HG03175 (cell line): ENCODE results near the gene AMER2.
A peak's percentile ranks its signal among the peaks of the same experiment; 100 is the strongest.
"Not testable (repeated sequence)": the region's sequence is repeated elsewhere in the genome, so short reads cannot be mapped to it uniquely, and the experiment has no call there.

Experiments
- ATAC-seq: cut with Tn5 transposase; IDR thresholded peaks from one replicate; pipeline ENCODE4 v1.9.1; 2021; ENCODE audit warnings: mild to moderate bottlenecking, moderate library complexity; ENCODE audit not compliant: unreplicated experiment

AMER2 gene

GRCh38 chr13:25181597-25181996, 9.5 kb upstream of the AMER2 start:
- ATAC-seq: peak; percentile 9

GRCh38 chr13:25180775-25181537, 8.9 kb upstream of the AMER2 start:
- peak; percentile 83 for ATAC-seq

GRCh38 chr13:25179832-25180774, 8.0 kb upstream of the AMER2 start:
- ATAC-seq: no peak

GRCh38 chr13:25179011-25179410, 6.9 kb upstream of the AMER2 start:
- no peak for ATAC-seq

GRCh38 chr13:25178070-25178469, 6.0 kb upstream of the AMER2 start:
- ATAC-seq: no peak

- no peak for ATAC-seq
Measured at GRCh38 chr13:25177636-25178035, 5.5 kb upstream of the AMER2 start.

GRCh38 chr13:25177012-25177411, 4.9 kb upstream of the AMER2 start:
- ATAC-seq: no peak

GRCh38 chr13:25175431-25175830, 3.3 kb upstream of the AMER2 start:
- no peak for ATAC-seq

- ATAC-seq: no peak
Measured at GRCh38 chr13:25175026-25175425, 2.9 kb upstream of the AMER2 start.

- ATAC-seq: no peak
Measured at GRCh38 chr13:25174304-25174703, 2.2 kb upstream of the AMER2 start.

- ATAC-seq: no peak
Measured at GRCh38 chr13:25172303-25172630, 179 bp upstream of the AMER2 start.

GRCh38 chr13:25171170-25171516, 945 bp downstream of the AMER2 start:
- ATAC-seq: peak; percentile 20

- peak; percentile 14 for ATAC-seq
Measured at GRCh38 chr13:25170554-25171111, 1.5 kb downstream of the AMER2 start.

GRCh38 chr13:25169951-25170553, 2.0 kb downstream of the AMER2 start:
- no peak for ATAC-seq

GRCh38 chr13:25169356-25169755, 2.7 kb downstream of the AMER2 start:
- no peak for ATAC-seq

- no peak for ATAC-seq
Measured at GRCh38 chr13:25168790-25169189, 3.3 kb downstream of the AMER2 start.

GRCh38 chr13:25167382-25168174, 4.5 kb downstream of the AMER2 start:
- ATAC-seq: no peak

GRCh38 chr13:25166306-25166705, 5.8 kb downstream of the AMER2 start:
- no peak for ATAC-seq

GRCh38 chr13:25165663-25166062, 6.4 kb downstream of the AMER2 start:
- no peak for ATAC-seq

GRCh38 chr13:25165163-25165562, 6.9 kb downstream of the AMER2 start:
- not testable (repeated sequence) for ATAC-seq

GRCh38 chr13:25157681-25158080, 14.4 kb downstream of the AMER2 start:
- ATAC-seq: no peak
